ENCODE results near the gene OR1F1.

- no peak for TF ChIP-seq CTCF (IDR thresholded peaks at IDR 0.05)
- TF ChIP-seq EP300 (IDR thresholded peaks at IDR 0.05): no peak
Observed at GRCh38 chr16:3241761-3242160, 53.8 kb downstream of the OR1F1 start.
